NB4 (cell line): ENCODE results near the gene SHTN1.

ENCODE experiments used
- MYC ChIP-seq: IDR thresholded peaks from 2 replicates; pipeline ENCODE4 v1.6.1; 2011; ENCODE audit warnings: low read depth, low read length
- POLR2A ChIP-seq: IDR thresholded peaks from 2 replicates; pipeline ENCODE4 v1.6.1; 2011; ENCODE audit warnings: mild to moderate bottlenecking; ENCODE audit not compliant: insufficient read length; ENCODE audit errors: extremely low read depth
- TF ChIP-seq, protein P1 (sequence below): IDR thresholded peaks from one replicate; pipeline ENCODE4 v1.5.1; 2012; ENCODE audit warnings: low read depth, low read length
- TF ChIP-seq, protein P2 (sequence below): IDR thresholded peaks from 2 replicates; pipeline ENCODE4 v1.6.1; 2011; ENCODE audit warnings: low read depth, low read length

DNA sequence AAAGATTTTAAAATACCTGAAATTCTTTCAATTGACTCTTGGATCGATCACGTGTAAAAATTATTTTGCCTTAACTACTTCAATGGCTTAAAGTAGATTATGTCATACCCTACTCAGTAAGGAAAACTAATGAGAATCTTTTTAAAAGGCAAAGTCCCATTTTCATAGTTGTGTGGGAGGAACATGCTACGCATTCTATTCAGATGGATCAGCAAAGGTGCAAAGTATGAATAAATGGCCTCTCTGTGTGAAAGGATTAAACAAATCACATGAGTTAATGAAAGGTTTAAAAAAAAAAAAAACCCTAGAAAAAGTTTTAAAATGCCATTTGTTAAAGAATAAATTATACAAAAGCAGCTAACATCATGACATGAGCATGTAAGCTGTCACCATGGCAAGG, 78.6 kb downstream of the SHTN1 start:
- TF ChIP-seq, protein P1, sequence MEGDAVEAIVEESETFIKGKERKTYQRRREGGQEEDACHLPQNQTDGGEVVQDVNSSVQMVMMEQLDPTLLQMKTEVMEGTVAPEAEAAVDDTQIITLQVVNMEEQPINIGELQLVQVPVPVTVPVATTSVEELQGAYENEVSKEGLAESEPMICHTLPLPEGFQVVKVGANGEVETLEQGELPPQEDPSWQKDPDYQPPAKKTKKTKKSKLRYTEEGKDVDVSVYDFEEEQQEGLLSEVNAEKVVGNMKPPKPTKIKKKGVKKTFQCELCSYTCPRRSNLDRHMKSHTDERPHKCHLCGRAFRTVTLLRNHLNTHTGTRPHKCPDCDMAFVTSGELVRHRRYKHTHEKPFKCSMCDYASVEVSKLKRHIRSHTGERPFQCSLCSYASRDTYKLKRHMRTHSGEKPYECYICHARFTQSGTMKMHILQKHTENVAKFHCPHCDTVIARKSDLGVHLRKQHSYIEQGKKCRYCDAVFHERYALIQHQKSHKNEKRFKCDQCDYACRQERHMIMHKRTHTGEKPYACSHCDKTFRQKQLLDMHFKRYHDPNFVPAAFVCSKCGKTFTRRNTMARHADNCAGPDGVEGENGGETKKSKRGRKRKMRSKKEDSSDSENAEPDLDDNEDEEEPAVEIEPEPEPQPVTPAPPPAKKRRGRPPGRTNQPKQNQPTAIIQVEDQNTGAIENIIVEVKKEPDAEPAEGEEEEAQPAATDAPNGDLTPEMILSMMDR, result no peak
- TF ChIP-seq POLR2A, result no peak
- TF ChIP-seq, protein P2, sequence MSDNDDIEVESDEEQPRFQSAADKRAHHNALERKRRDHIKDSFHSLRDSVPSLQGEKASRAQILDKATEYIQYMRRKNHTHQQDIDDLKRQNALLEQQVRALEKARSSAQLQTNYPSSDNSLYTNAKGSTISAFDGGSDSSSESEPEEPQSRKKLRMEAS, result no peak
- TF ChIP-seq MYC, result no peak
